GM12872 (cell line): ENCODE results near the gene RPL18.

Experiments
- TF ChIP-seq, protein P1 (sequence below): IDR thresholded peaks from 3 replicates; pipeline ENCODE4 v1.5.1; 2011; ENCODE audit warnings: low read depth, mild to moderate bottlenecking, low read length, moderate library complexity; ENCODE audit not compliant: insufficient read depth

The RPL18 gene

DNA sequence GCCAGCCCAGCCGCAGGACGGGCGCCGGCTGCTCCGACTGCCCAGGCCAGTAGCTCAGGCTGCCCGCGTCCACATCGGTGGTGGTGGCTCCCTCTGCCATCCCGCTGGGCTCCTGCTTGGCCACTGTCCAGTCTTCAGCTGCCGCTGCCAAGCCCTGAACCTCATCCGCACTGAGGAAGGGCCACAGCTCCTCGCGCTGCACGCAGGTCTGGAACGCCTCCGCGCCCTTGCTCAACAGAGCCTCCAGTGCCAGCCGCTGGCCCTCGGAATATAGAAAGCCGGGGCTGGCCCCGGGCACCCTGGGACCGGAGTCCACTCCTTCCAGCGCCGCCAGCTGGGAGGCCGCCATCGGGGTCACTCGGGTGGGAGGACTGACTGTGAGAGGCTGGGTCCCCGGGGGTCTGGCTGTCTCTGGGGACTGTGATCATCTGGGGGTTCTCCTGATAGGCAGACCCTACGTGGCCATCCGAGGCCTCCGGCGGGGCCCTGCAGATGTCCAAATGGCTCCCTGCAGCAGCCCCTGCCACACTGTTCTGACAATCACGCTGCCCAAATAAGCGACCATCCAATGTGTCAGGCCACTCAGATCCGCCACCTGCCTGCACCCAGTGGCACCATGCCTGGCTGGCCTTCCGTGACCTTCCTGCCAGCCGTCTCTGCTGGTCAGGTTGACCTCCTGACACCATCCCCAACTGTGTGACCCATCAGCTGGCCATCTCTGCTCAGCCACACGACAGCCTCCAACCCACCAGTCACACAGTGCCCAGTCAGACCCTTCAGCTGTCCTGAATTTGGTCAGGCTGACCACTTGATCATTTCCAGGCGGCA, 5.7 kb downstream of the RPL18 start:
- TF ChIP-seq, protein P1, sequence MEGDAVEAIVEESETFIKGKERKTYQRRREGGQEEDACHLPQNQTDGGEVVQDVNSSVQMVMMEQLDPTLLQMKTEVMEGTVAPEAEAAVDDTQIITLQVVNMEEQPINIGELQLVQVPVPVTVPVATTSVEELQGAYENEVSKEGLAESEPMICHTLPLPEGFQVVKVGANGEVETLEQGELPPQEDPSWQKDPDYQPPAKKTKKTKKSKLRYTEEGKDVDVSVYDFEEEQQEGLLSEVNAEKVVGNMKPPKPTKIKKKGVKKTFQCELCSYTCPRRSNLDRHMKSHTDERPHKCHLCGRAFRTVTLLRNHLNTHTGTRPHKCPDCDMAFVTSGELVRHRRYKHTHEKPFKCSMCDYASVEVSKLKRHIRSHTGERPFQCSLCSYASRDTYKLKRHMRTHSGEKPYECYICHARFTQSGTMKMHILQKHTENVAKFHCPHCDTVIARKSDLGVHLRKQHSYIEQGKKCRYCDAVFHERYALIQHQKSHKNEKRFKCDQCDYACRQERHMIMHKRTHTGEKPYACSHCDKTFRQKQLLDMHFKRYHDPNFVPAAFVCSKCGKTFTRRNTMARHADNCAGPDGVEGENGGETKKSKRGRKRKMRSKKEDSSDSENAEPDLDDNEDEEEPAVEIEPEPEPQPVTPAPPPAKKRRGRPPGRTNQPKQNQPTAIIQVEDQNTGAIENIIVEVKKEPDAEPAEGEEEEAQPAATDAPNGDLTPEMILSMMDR, result no peak

DNA sequence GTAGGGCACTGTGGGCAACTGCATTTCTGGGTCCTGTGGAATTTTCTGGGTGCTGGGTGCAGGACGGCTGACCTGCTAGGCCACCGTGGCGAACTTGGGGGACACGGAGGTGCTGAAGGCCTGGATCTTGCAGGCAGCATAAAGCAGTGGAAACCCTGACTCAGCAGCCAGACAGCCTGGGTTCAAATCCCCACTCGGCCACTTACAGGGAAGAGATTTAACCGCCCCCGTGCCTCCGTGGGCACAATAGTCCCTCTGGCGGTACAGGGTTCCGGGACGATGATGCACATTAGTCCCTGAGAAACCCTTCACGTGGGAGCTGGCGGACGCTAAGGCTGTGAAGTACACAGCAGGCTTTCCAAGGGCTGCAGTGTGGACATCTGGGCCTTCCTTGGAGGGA, 7.1 kb downstream of the RPL18 start:
- TF ChIP-seq, protein P1, result no peak

DNA sequence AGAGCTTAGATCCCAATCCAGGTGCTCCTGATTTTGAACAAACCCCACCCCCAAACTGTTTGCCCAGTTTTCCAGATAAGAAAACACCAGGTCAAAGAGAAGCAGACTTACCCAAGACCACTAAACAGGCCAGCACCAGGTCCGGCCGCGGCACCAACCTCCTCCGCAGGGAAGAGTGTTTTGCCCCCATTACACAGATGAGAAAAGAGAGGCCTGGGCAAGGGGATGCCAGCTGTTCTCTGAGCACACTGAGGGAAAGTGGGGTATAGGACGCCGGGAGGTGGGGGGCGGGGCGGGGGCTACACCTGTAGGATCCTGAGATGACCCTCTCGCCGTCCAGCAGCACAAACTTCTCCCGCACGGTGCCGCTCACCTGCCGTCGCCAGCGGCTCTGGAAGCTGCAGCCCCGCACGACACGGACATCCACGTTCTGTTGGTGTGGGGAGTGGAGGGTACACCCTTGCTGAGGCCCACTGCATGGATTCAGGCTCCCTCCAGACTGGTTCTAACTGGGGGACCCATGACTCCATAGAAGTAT, 9.3 kb downstream of the RPL18 start:
- TF ChIP-seq, protein P1, result no peak

DNA sequence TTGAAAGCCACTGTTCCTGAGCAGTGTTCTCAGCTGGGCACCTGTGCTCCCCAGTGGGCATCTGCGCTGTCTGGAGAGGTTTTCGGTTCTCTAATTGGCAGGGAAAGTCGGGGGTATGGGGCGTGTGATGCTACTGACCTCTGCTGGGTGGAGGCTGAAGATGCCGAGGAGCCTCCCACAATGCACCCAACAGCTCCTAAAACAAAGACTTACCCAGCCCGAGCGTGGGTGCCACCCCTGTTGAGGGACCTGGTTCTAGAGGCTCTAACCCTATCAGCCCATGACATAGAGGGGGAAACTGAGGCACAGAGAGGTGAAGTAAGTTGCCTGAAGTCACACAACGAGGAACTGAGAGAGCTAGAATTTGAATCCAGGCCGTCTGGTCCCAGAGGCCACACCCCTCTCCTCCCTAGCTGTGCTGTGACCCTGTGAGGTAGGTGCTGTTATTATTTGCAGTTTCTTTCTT, 10.1 kb downstream of the RPL18 start:
- TF ChIP-seq, protein P1, result peak; percentile 90

DNA sequence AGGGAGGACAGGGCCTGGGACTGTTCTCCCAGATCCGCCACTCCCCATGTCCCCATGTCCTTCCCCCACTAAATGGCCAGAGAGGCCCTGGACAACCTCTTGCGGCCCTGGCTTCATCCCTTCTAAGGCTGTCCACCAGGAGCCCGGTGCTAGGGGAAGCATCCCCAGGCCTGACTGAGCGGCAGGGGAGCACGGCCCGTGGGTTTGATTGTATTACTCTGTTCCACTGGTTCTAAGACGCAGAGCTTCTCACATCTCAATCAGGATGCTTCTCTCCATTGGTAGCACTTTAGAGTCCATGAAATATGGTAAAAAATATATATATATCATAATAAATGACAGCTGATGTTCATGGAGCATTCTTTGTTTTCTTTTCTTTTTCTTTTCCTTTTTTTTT, 11.6 kb downstream of the RPL18 start:
- TF ChIP-seq, protein P1, result no peak

DNA sequence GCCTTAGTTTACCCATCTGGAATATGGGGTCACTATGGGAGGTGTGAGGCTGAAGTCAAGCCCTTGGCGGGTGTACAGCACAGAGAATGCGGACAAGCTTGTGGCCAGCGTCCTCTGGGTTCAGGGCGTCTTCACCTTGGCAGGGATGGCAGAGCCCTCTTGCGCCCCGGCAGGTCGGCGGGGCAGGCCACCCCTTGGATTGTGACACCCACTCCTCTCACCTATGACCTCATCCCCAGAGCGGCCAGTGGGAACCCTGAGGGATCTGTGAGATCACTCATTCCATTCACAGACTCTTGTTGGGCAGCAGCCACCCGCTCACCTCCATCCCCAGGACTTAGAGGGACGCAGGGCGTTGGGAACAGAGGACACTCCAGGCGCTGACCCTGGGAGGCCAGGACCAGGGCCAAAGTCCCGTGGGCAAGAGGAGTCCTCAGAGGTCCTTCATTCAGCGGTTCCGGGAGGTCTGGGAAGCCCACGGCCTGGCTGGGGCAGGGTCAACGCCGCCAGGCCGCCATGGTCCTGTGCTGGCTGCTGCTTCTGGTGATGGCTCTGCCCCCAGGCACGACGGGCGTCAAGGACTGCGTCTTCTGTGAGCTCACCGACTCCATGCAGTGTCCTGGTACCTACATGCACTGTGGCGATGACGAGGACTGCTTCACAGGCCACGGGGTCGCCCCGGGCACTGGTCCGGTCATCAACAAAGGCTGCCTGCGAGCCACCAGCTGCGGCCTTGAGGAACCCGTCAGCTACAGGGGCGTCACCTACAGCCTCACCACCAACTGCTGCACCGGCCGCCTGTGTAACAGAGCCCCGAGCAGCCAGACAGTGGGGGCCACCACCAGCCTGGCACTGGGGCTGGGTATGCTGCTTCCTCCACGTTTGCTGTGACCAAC, 12.3 kb downstream of the RPL18 start, which contains the start of gene SPACA4:
Gene SPACA4 (plus strand): TSS at position 280 of the 896 bp plus-strand sequence. CDS start 237 bp downstream, at position 517.
- TF ChIP-seq, protein P1, result no peak

DNA sequence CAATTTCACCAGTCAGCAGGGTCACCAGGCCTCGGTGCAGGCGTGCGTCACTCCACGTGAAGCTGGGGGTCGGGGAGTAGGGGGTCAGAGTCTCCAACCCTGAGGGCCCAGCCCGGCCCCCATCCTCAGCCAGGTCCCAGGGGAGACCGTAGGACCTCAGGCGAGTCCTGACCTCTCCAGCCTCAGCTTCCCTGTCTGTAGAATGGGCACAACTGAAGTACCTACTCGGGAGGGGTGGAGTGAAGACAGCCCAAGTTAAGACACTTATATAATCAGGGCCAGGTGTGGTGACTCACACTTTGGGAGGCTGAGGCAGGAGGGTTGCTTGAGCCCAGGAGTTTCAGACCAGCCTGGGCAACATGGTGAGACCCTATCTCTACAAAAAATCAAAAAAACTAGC, 15.1 kb downstream of the RPL18 start:
- TF ChIP-seq, protein P1, result no peak
